ENCODE results near the gene CHAMP1. TPM values are rescaled to one million over a fixed set of nuclear protein-coding genes. Genes with fewer than 3 reads are reported as not detected.

Gene CHAMP1
- total and polyA plus RNA-seq, 2 of the 13 experiments (the other 11 are each of a cell fraction or from before 2014, with no cell fraction given) = 8.4 to 9.7 TPM

DNA sequence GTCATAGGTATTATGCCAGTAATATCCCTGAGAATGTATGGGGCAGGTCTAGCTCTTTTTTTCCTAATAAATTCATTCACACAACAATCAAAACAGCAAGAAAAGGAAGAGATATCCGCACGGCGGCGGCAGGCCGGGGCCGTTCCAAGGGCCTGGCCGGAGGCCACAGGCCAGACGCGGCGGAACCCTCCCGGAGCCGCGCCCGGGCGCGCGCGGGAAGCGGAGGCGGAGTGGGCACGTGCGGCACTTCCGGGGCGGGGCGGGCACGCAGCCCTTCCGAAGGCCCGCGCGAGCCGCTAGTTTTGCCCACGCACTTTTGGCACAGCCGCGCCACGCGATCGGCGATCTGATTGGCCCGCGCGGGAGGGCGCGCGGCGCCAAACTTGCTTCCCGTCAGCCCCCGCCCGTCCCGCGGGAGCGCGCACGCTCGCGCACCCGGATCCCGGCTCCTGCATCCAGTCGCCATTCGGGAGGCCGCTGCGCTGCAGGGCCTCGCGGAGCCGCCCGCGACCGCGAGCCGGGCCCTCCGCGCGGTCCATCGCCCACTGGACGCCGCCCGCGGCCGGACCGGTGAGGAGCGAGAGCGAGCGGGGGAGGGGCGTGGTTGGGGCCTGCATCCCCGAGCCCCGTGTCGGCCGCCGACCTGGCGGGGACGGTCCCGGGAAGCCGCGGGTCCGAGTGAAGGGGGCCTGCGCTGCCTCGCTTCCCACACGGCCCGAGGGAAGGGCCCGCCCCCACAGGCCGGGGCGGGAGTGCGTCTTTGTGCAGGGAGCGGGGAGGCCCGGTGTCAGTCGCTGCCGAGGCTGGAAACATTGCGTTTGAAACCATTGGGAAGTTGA is at the start of gene CHAMP1 (continued):
- TF ChIP-seq, protein P1, sequence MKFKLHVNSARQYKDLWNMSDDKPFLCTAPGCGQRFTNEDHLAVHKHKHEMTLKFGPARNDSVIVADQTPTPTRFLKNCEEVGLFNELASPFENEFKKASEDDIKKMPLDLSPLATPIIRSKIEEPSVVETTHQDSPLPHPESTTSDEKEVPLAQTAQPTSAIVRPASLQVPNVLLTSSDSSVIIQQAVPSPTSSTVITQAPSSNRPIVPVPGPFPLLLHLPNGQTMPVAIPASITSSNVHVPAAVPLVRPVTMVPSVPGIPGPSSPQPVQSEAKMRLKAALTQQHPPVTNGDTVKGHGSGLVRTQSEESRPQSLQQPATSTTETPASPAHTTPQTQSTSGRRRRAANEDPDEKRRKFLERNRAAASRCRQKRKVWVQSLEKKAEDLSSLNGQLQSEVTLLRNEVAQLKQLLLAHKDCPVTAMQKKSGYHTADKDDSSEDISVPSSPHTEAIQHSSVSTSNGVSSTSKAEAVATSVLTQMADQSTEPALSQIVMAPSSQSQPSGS (CRISPR knock-in tag; IDR thresholded peaks at IDR 0.05) = no peak
- TF ChIP-seq, protein P2, sequence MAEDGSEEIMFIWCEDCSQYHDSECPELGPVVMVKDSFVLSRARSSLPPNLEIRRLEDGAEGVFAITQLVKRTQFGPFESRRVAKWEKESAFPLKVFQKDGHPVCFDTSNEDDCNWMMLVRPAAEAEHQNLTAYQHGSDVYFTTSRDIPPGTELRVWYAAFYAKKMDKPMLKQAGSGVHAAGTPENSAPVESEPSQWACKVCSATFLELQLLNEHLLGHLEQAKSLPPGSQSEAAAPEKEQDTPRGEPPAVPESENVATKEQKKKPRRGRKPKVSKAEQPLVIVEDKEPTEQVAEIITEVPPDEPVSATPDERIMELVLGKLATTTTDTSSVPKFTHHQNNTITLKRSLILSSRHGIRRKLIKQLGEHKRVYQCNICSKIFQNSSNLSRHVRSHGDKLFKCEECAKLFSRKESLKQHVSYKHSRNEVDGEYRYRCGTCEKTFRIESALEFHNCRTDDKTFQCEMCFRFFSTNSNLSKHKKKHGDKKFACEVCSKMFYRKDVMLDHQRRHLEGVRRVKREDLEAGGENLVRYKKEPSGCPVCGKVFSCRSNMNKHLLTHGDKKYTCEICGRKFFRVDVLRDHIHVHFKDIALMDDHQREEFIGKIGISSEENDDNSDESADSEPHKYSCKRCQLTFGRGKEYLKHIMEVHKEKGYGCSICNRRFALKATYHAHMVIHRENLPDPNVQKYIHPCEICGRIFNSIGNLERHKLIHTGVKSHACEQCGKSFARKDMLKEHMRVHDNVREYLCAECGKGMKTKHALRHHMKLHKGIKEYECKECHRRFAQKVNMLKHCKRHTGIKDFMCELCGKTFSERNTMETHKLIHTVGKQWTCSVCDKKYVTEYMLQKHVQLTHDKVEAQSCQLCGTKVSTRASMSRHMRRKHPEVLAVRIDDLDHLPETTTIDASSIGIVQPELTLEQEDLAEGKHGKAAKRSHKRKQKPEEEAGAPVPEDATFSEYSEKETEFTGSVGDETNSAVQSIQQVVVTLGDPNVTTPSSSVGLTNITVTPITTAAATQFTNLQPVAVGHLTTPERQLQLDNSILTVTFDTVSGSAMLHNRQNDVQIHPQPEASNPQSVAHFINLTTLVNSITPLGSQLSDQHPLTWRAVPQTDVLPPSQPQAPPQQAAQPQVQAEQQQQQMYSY (CRISPR knock-in tag; IDR thresholded peaks at IDR 0.05) = no peak; the same call in 1 of the 2 replicates
- TF ChIP-seq HDAC1 (CRISPR knock-in tag; IDR thresholded peaks at IDR 0.05) = peak; percentile 46
- TF ChIP-seq ZKSCAN1 (IDR thresholded peaks at IDR 0.05; ENCODE audit: low read length) = no peak
- TF ChIP-seq TP53 (CRISPR knock-in tag; conservative IDR thresholded peaks at IDR 0.05) = no peak
- no peak for TF ChIP-seq RBM22 (optimal IDR thresholded peaks at IDR 0.05; ENCODE audit: low read length)
- TF ChIP-seq CEBPB (IDR thresholded peaks at IDR 0.05; ENCODE audit: borderline replicate concordance, low read depth, low read length) = no peak
- TF ChIP-seq ZIK1 (CRISPR knock-in tag; IDR thresholded peaks at IDR 0.05; ENCODE audit: borderline replicate concordance, low read depth) = no peak; the same call in none of the 2 replicates
- TF ChIP-seq, protein P3, sequence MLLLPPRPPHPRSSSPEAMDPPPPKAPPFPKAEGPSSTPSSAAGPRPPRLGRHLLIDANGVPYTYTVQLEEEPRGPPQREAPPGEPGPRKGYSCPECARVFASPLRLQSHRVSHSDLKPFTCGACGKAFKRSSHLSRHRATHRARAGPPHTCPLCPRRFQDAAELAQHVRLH (CRISPR knock-in tag; IDR thresholded peaks at IDR 0.05; ENCODE audit: borderline replicate concordance, low read depth) = 0 out of 2 replicates have a peak, but pooled peaks have one; percentile 48
- TF ChIP-seq IKZF1 (IDR thresholded peaks at IDR 0.05) = no peak
- TF ChIP-seq ZNF549 (CRISPR knock-in tag; IDR thresholded peaks at IDR 0.05) = no peak
- TF ChIP-seq ZNF468 (CRISPR knock-in tag; IDR thresholded peaks at IDR 0.05) = peak; percentile 97
- TF ChIP-seq SNAI1 (CRISPR knock-in tag; IDR thresholded peaks at IDR 0.05; ENCODE audit: borderline replicate concordance) = no peak
- TF ChIP-seq ZNF430 (CRISPR knock-in tag; IDR thresholded peaks at IDR 0.05) = 0 out of 2 replicates have a peak, but pooled peaks have one; percentile 20
- no peak for TF ChIP-seq ZNF326 (CRISPR knock-in tag; IDR thresholded peaks at IDR 0.05; ENCODE audit: borderline replicate concordance)
- no peak for TF ChIP-seq ZNF773 (CRISPR knock-in tag; IDR thresholded peaks at IDR 0.05; ENCODE audit: borderline replicate concordance)
- TF ChIP-seq ZNF816 (CRISPR knock-in tag; IDR thresholded peaks at IDR 0.05; ENCODE audit: borderline replicate concordance) = peak; percentile 31; the same call in 1 of the 2 replicates
- peak; percentile 70 for TF ChIP-seq ZSCAN25 (CRISPR knock-in tag; IDR thresholded peaks at IDR 0.05)
- TF ChIP-seq SIN3B (IDR thresholded peaks at IDR 0.05; ENCODE audit: low read length) = no peak
- no peak for TF ChIP-seq PCBP1 (IDR thresholded peaks at IDR 0.05; ENCODE audit: borderline replicate concordance, low read depth, low read length)
- TF ChIP-seq RXRB (CRISPR knock-in tag; IDR thresholded peaks at IDR 0.05; ENCODE audit: borderline replicate concordance) = peak; percentile 38; the same call in 1 of the 2 replicates
- TF ChIP-seq, protein P4, sequence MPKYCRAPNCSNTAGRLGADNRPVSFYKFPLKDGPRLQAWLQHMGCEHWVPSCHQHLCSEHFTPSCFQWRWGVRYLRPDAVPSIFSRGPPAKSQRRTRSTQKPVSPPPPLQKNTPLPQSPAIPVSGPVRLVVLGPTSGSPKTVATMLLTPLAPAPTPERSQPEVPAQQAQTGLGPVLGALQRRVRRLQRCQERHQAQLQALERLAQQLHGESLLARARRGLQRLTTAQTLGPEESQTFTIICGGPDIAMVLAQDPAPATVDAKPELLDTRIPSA (CRISPR knock-in tag; IDR thresholded peaks at IDR 0.05; ENCODE audit: borderline replicate concordance) = 0 out of 2 replicates have a peak, but pooled peaks have one; percentile 65
- TF ChIP-seq ZNF674 (CRISPR knock-in tag; IDR thresholded peaks at IDR 0.05; ENCODE audit: low read depth) = peak; percentile 86; the same call in 1 of the 2 replicates
- no peak for TF ChIP-seq TRIM24 (CRISPR knock-in tag; IDR thresholded peaks at IDR 0.05)
- no peak for TF ChIP-seq ZNF101 (CRISPR knock-in tag; IDR thresholded peaks at IDR 0.05; ENCODE audit: borderline replicate concordance, low read depth)
